HepG2 (cell line): Measurements from ENCODE around the gene ATP11A. TPM values are rescaled to one million over a fixed set of nuclear protein-coding genes. Genes with fewer than 3 reads are reported as not detected.
A peak's percentile ranks its signal among the peaks of the same experiment; 100 is the strongest.

Experiments
- EZH2 ChIP-seq: conservative IDR thresholded peaks from 2 replicates; pipeline ENCODE4 v1.6.1; 2012; ENCODE audit warnings: mild to moderate bottlenecking, low read depth, low read length, moderate library complexity
- HNRNPH1 ChIP-seq: fragments of 200-400 bp; formaldehyde crosslinking; optimal IDR thresholded peaks from 2 replicates; pipeline ENCODE3; 2017; ENCODE audit warnings: mild to moderate bottlenecking, low read depth, low read length
- IKZF1 ChIP-seq: fragments of 450-650 bp; IDR thresholded peaks from 2 replicates; pipeline ENCODE4 v1.7.1; 2016
- KLF13 ChIP-seq: sonication (generic); formaldehyde crosslinking; IDR thresholded peaks from 2 replicates; pipeline ENCODE4 v1.4.0; 2020; ENCODE audit warnings: mild to moderate bottlenecking, missing genetic modification reagents
- MTF1 ChIP-seq: sonication (generic); formaldehyde crosslinking; IDR thresholded peaks from 2 replicates; pipeline ENCODE4 v1.5.0; 2020; ENCODE audit warnings: missing genetic modification reagents
- NCOA1 ChIP-seq: sonication (generic); formaldehyde crosslinking; IDR thresholded peaks from 2 replicates; pipeline ENCODE4 v1.9.0; 2021; ENCODE audit warnings: missing genetic modification reagents
- NR2F2 ChIP-seq: IDR thresholded peaks from 2 replicates; pipeline ENCODE4 v1.6.1; 2012; ENCODE audit warnings: low read depth, inconsistent platforms, borderline replicate concordance
- POLR2AphosphoS2 ChIP-seq: IDR thresholded peaks from 2 replicates; pipeline ENCODE4 v1.6.1; 2011; ENCODE audit warnings: low read depth, low read length, improper control_type of control experiment
- PRDM4 ChIP-seq: sonication (generic); formaldehyde crosslinking; IDR thresholded peaks from 2 replicates; pipeline ENCODE4 v1.9.0; 2021; ENCODE audit warnings: missing genetic modification reagents, borderline replicate concordance
- REL ChIP-seq: sonication (generic); formaldehyde crosslinking; conservative IDR thresholded peaks from 2 replicates; pipeline ENCODE4 v1.8.0; 2022; ENCODE audit warnings: mild to moderate bottlenecking, missing genetic modification reagents, moderate library complexity
- RFX1 ChIP-seq: fragments of 450-650 bp; IDR thresholded peaks from 2 replicates; pipeline ENCODE4 v1.6.1; 2017
- RXRA ChIP-seq: sonication (generic); formaldehyde crosslinking; IDR thresholded peaks from 2 replicates; pipeline ENCODE4 v1.5.1; 2020; ENCODE audit warnings: missing genetic modification reagents
- SIX4 ChIP-seq: sonication (generic); formaldehyde crosslinking; IDR thresholded peaks from 2 replicates; pipeline ENCODE4 v1.4.0; 2020; ENCODE audit warnings: missing genetic modification reagents
- SMARCC2 ChIP-seq: fragments of 450-650 bp; IDR thresholded peaks from 2 replicates; pipeline ENCODE4 v1.6.1; 2017; ENCODE audit warnings: antibody characterized with exemption, mild to moderate bottlenecking
- SOX13 ChIP-seq, 3 experiments: fragments of 450-650 bp in 1 of 3; sonication (generic) in 1 of 3; formaldehyde crosslinking in 1 of 3; IDR thresholded peaks in 2 of 3; conservative IDR thresholded peaks in 1 of 3; 2 replicates each; pipeline versions ENCODE4 v1.5.0 to v1.6.1; 2016 to 2020; ENCODE audit warnings: antibody characterized with exemption in 1 of 3, mild to moderate bottlenecking in 1 of 3, missing compliant biosample characterization in 1 of 3, missing genetic modification reagents in 1 of 3, moderate library complexity in 1 of 3
- TCF7L2 ChIP-seq: IDR thresholded peaks from 2 replicates; pipeline ENCODE4 v1.6.1; 2011; ENCODE audit warnings: mild to moderate bottlenecking, low read depth, low read length, moderate library complexity
- YEATS2 ChIP-seq: sonication (generic); formaldehyde crosslinking; IDR thresholded peaks from 2 replicates; pipeline ENCODE4 v1.4.0; 2020; ENCODE audit warnings: missing genetic modification reagents, borderline replicate concordance
- ZBTB8A ChIP-seq: sonication (generic); formaldehyde crosslinking; IDR thresholded peaks from 2 replicates; pipeline ENCODE4 v1.4.0; 2020; ENCODE audit warnings: mild to moderate bottlenecking, low read depth, missing genetic modification reagents, borderline replicate concordance
- ZHX1 ChIP-seq: sonication (generic); formaldehyde crosslinking; IDR thresholded peaks from 2 replicates; pipeline ENCODE4 v1.8.1; 2022; ENCODE audit warnings: low read depth, mild to moderate bottlenecking, missing genetic modification reagents
- ZNF362 ChIP-seq: sonication (generic); formaldehyde crosslinking; IDR thresholded peaks from 2 replicates; pipeline ENCODE4 v1.4.0; 2020; ENCODE audit warnings: missing genetic modification reagents, mild to moderate bottlenecking, borderline replicate concordance
- ZNF432 ChIP-seq: sonication (generic); formaldehyde crosslinking; IDR thresholded peaks from 2 replicates; pipeline ENCODE4 v1.5.0; 2020; ENCODE audit warnings: missing genetic modification reagents, mild to moderate bottlenecking, borderline replicate concordance
- ZNF713 ChIP-seq: sonication (generic); formaldehyde crosslinking; IDR thresholded peaks from 2 replicates; pipeline ENCODE4 v1.4.0; 2020; ENCODE audit warnings: mild to moderate bottlenecking, missing genetic modification reagents
- ZNF781 ChIP-seq: sonication (generic); formaldehyde crosslinking; IDR thresholded peaks from 2 replicates; pipeline ENCODE4 v1.5.1; 2020; ENCODE audit warnings: borderline replicate concordance, mild to moderate bottlenecking, missing genetic modification reagents; ENCODE audit errors: not compliant biosample characterization
- ZSCAN9 ChIP-seq: IDR thresholded peaks from 2 replicates; pipeline ENCODE4 v1.6.1; 2016; ENCODE audit warnings: borderline replicate concordance
- polyA plus RNA-seq, 8 experiments: library from polyadenylated mRNA; depleted of rRNA in 3 of 8; stranded (reverse) in 7 of 8; unstranded in 1 of 8; fragments of >200 nt; fragmentation: Illumina TruSeq in 4 of 8; extraction: Trizol in 4 of 8; gene quantifications; 2 replicates each; pipeline versions ENCODE4 v1.2.1 to v1.2.3, GENCODE V29; 2011 to 2016; ENCODE audit warnings: low read depth in 4 of 8, missing spikeins in 1 of 8, mixed read lengths in 1 of 8; ENCODE audit not compliant: insufficient read depth in 1 of 8
- total RNA-seq, 5 experiments: library from RNA; depleted of rRNA; stranded (reverse); fragments of >200 nt; fragmentation: Illumina TruSeq; extraction: Trizol; gene quantifications; 2 replicates each; pipeline ENCODE4 v1.2.3, GENCODE V29; 2016; ENCODE audit warnings: low read depth in 1 of 5

Gene ATP11A
- total and polyA plus RNA-seq, 2 of the 13 experiments (the other 11 are each of a cell fraction or from before 2014, with no cell fraction given) = 18.4 to 20.1 TPM

- TF ChIP-seq RXRA = peak; percentile 80
- no peak for TF ChIP-seq ZNF713 (CRISPR knock-in tag)
- TF ChIP-seq ZNF781 = no peak
- TF ChIP-seq NCOA1 (CRISPR knock-in tag) = no peak
- TF ChIP-seq EZH2 = no peak
- no peak for TF ChIP-seq PRDM4 (CRISPR knock-in tag)
- TF ChIP-seq ZHX1 (CRISPR knock-in tag) = no peak
- TF ChIP-seq REL (CRISPR knock-in tag) = no peak
- TF ChIP-seq NR2F2 = peak; percentile 63; the same call in 1 of the 2 replicates
- TF ChIP-seq KLF13 = no peak
- no peak for TF ChIP-seq SMARCC2
- no peak for TF ChIP-seq POLR2AphosphoS2
- no peak for TF ChIP-seq TCF7L2
- no peak for TF ChIP-seq ZSCAN9 (CRISPR knock-in tag)
- no peak for TF ChIP-seq HNRNPH1
- TF ChIP-seq RFX1 = no peak
- no peak for TF ChIP-seq YEATS2 (CRISPR knock-in tag)
- no peak for TF ChIP-seq ZNF432 (CRISPR knock-in tag)
- no peak for TF ChIP-seq SOX13 (IDR thresholded peaks at IDR 0.05)
- 0 out of 4 replicates have a peak, but pooled peaks of 1 of the 2 experiments have one; percentile 45 for TF ChIP-seq SOX13 (CRISPR knock-in tag; conservative IDR thresholded peaks at IDR 0.05 in 1 of 2, IDR thresholded peaks at IDR 0.05 in 1 of 2)
- TF ChIP-seq ZNF362 (CRISPR knock-in tag) = peak; percentile 95
- no peak for TF ChIP-seq IKZF1
- no peak for TF ChIP-seq SIX4 (CRISPR knock-in tag)
- no peak for TF ChIP-seq MTF1 (CRISPR knock-in tag)
- no peak for TF ChIP-seq ZBTB8A (CRISPR knock-in tag)
Measured at GRCh38 chr13:112711528-112712265, 21.9 kb downstream of the ATP11A start (continued).
